ENCODE results near the gene THSD4.

THSD4 gene

GRCh38 chr15:71734709-71735384 lies 619.6 kb downstream of the THSD4 start:
- TF ChIP-seq CTCF (IDR thresholded peaks at IDR 0.05), result no peak

- TF ChIP-seq CTCF (IDR thresholded peaks at IDR 0.05), result no peak
Measured at GRCh38 chr15:71735385-71735757, 620.1 kb downstream of the THSD4 start.

GRCh38 chr15:71736286-71736947 lies 621.1 kb downstream of the THSD4 start:
- no peak for TF ChIP-seq CTCF (IDR thresholded peaks at IDR 0.05)

- TF ChIP-seq CTCF (IDR thresholded peaks at IDR 0.05), result no peak
Measured at GRCh38 chr15:71737761-71738160, 622.5 kb downstream of the THSD4 start.

- no peak for TF ChIP-seq CTCF (IDR thresholded peaks at IDR 0.05)
Measured at GRCh38 chr15:71739355-71739754, 624.1 kb downstream of the THSD4 start.

- TF ChIP-seq CTCF (IDR thresholded peaks at IDR 0.05), result no peak
Measured at GRCh38 chr15:71742964-71743363, 627.7 kb downstream of the THSD4 start.

- TF ChIP-seq CTCF (IDR thresholded peaks at IDR 0.05), result peak; percentile 76
Measured at GRCh38 chr15:71743861-71744382, 628.7 kb downstream of the THSD4 start.

All from LNCAP (cell line).